Fibroblast of villous mesenchyme (primary cell): ENCODE results near the gene OXT. TPM values are rescaled to one million over a fixed set of nuclear protein-coding genes. Genes with fewer than 3 reads are reported as not detected.
"Not testable (repeated sequence)": the region's sequence is repeated elsewhere in the genome, so short reads cannot be mapped to it uniquely, and the experiment has no call there.

Experiments used
- DNase-seq: peaks from one replicate; pipeline ENCODE4 v3.0.0-alpha.2; 2010; ENCODE audit warnings: low read depth
- H3K4me3 ChIP-seq: 2 replicates; pipeline ENCODE4 v1.5.1; 2011; ENCODE audit warnings: low read depth, mild to moderate bottlenecking, low read length
- CTCF ChIP-seq: IDR thresholded peaks from 2 replicates; pipeline ENCODE4 v1.5.1; 2012; ENCODE audit warnings: low read depth, mild to moderate bottlenecking, low read length; ENCODE audit not compliant: insufficient read depth
- total RNA-seq: library from RNA; depleted of rRNA; stranded (reverse); fragments of >200 nt; gene quantifications from 2 replicates; pipeline ENCODE4 v1.2.3, GENCODE V29; 2012

OXT gene
- total RNA-seq, 1 donor: not detected

GRCh38 chr20:3116341-3116740 lies 44.9 kb downstream of the OXT start:
- no peak overlapping the region for H3K4me3 ChIP-seq
- no peak for DNase-seq
- no peak for TF ChIP-seq CTCF

- DNase-seq: peak; percentile 91
- TF ChIP-seq CTCF: peak; percentile 65
- H3K4me3 ChIP-seq: not testable (repeated sequence)
Measured at GRCh38 chr20:3117839-3118379, 46.5 kb downstream of the OXT start.

GRCh38 chr20:3119044-3119443 lies 47.6 kb downstream of the OXT start:
- no peak for DNase-seq
- TF ChIP-seq CTCF: no peak
- H3K4me3 ChIP-seq: no peak overlapping the region

GRCh38 chr20:3121271-3121911 lies 50.0 kb downstream of the OXT start:
- H3K4me3 ChIP-seq: no peak overlapping the region
- no peak for DNase-seq
- TF ChIP-seq CTCF: no peak

Other genes with a start within 250 kb of the OXT start
- 32.5 and 32.8 TPM in 2 replicates for gene PCED1A, start 231.0 kb upstream of the OXT start, total RNA-seq
- 48.6 and 51.0 TPM in 2 replicates for gene VPS16, start 230.9 kb upstream of the OXT start, total RNA-seq
- 20.6 and 41.5 TPM in 2 replicates for gene PTPRA, start 198.1 kb upstream of the OXT start, total RNA-seq
- gene GNRH2, start 28.0 kb upstream of the OXT start, total RNA-seq: under 0.01 TPM in 1 of 2 replicates, not detected in the other
- gene MRPS26, start 25.6 kb upstream of the OXT start, total RNA-seq: 26.8 and 31.6 TPM in 2 replicates
- not detected in 2 replicates for gene AVP, start 13.1 kb downstream of the OXT start, total RNA-seq
- gene FASTKD5, start 88.2 kb downstream of the OXT start, total RNA-seq: 10.3 and 19.0 TPM in 2 replicates
- 4.2 and 4.3 TPM in 2 replicates for gene UBOX5, start 88.2 kb downstream of the OXT start, total RNA-seq
- gene LZTS3, start 101.9 kb downstream of the OXT start, total RNA-seq: 10.3 and 13.8 TPM in 2 replicates
- gene DDRGK1, start 133.1 kb downstream of the OXT start, total RNA-seq: 19.0 and 21.6 TPM in 2 replicates
- gene ITPA, start 137.9 kb downstream of the OXT start, total RNA-seq: 29.8 and 40.3 TPM in 2 replicates
- gene SLC4A11, start 167.6 kb downstream of the OXT start, total RNA-seq: 1.6 and 1.7 TPM in 2 replicates